ENCODE data around the gene NEK4. TPM values are rescaled to one million over a fixed set of nuclear protein-coding genes. Genes with fewer than 3 reads are reported as not detected.

The NEK4 gene
- total and polyA plus RNA-seq, 2 donors (not counting 1 experiment from before 2014, with no cell fraction given): 9.0 to 33.8 TPM

- 80% methylated on average over 2 of the region's 3 CpGs for WGBS (ENCODE audit: insufficient coverage)
- Histone ChIP-seq H3K4me1 (ENCODE audit: control insufficient read depth in 2 of 2, insufficient read depth in 2 of 2, low read length in 2 of 2) (peaks cover 14 to 16% of the 10 kb centered on the region in 2 donors), H3K36me3 (replicated peaks in 1 of 2; ENCODE audit: control extremely low read depth in 1 of 2, control insufficient read depth in 1 of 2, extremely low read depth in 1 of 2, insufficient read depth in 2 of 2, low read length in 1 of 2) (peaks cover 2 to 36% of the 10 kb centered on the region in 2 experiments), H4K20me1 (ENCODE audit: control insufficient read depth, insufficient read depth, low read length, poor library complexity, severe bottlenecking) (peaks cover 15% of the 10 kb centered on the region), H3K79me2 (ENCODE audit: control insufficient read depth, insufficient read depth, low read length) (peaks cover 86% of the 10 kb centered on the region), H3K27ac (ENCODE audit: low read length in 2 of 2) (peak overlapping the region in 1 of 2 donors; percentile 68), H3K9ac (ENCODE audit: low read length) (no peak overlapping the region), H2AFZ (ENCODE audit: insufficient read depth, low read depth, low read length, poor library complexity, severe bottlenecking) (no peak overlapping the region), H3K4me3 (ENCODE audit: control extremely low read depth in 1 of 5, extremely low read depth in 1 of 5, insufficient read depth in 1 of 5, low read depth in 2 of 5, low read length in 4 of 5) (no peak overlapping the region), H3K4me2 (replicated peaks; ENCODE audit: low read depth, low read length, poor library complexity, severe bottlenecking) (no peak overlapping the region), H3K9me3 (ENCODE audit: control extremely low read depth in 1 of 3, control insufficient read depth in 2 of 3, insufficient read depth in 1 of 3, low read length in 2 of 3) (no peaks in the 10 kb centered on the region), H3K27me3 (replicated peaks in 1 of 4; ENCODE audit: control extremely low read depth in 1 of 4, control insufficient read depth in 3 of 4, insufficient read depth in 4 of 4, low read length in 3 of 4) (no peaks in the 10 kb centered on the region)
- TF ChIP-seq, protein P1, sequence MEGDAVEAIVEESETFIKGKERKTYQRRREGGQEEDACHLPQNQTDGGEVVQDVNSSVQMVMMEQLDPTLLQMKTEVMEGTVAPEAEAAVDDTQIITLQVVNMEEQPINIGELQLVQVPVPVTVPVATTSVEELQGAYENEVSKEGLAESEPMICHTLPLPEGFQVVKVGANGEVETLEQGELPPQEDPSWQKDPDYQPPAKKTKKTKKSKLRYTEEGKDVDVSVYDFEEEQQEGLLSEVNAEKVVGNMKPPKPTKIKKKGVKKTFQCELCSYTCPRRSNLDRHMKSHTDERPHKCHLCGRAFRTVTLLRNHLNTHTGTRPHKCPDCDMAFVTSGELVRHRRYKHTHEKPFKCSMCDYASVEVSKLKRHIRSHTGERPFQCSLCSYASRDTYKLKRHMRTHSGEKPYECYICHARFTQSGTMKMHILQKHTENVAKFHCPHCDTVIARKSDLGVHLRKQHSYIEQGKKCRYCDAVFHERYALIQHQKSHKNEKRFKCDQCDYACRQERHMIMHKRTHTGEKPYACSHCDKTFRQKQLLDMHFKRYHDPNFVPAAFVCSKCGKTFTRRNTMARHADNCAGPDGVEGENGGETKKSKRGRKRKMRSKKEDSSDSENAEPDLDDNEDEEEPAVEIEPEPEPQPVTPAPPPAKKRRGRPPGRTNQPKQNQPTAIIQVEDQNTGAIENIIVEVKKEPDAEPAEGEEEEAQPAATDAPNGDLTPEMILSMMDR (IDR thresholded peaks at IDR 0.05): no peak
- TF ChIP-seq EZH2 (IDR thresholded peaks at IDR 0.05; ENCODE audit: borderline replicate concordance, insufficient read depth, low read depth, low read length, poor library complexity, severe bottlenecking): no peak
- CTCF ChIA-PET: no interaction called here
- no peak overlapping the region for H3K4me3 Mint-ChIP-seq
- H3K9me3 Mint-ChIP-seq (ENCODE audit: insufficient read depth): no peaks in the 10 kb centered on the region
- intact Hi-C loops (cut with micrococcal nuclease): no loop called here
- no peak overlapping the region for H3K27ac Mint-ChIP-seq
- POLR2A ChIA-PET: no interaction called here
- ATAC-seq (ENCODE audit: low read depth) (no peak), DNase-seq (no peak)
- peaks cover 33% of the 10 kb centered on the region for H3K4me1 Mint-ChIP-seq
- no peaks in the 10 kb centered on the region for H3K27me3 Mint-ChIP-seq
Observed at GRCh38 chr3:52681596-52681995, 89.1 kb downstream of the NEK4 start.

GRCh38 chr3:52679811-52680210 is 90.9 kb downstream of the NEK4 start:
- Histone ChIP-seq H3K27ac (ENCODE audit: low read length in 2 of 2) (no peak overlapping the region), H2AFZ (ENCODE audit: insufficient read depth, low read depth, low read length, poor library complexity, severe bottlenecking) (no peak overlapping the region), H3K4me1 (ENCODE audit: control insufficient read depth in 2 of 2, insufficient read depth in 2 of 2, low read length in 2 of 2) (peaks cover 7% of the 10 kb centered on the region in 2 donors), H3K36me3 (replicated peaks in 1 of 2; ENCODE audit: control extremely low read depth in 1 of 2, control insufficient read depth in 1 of 2, extremely low read depth in 1 of 2, insufficient read depth in 2 of 2, low read length in 1 of 2) (peaks cover 4 to 51% of the 10 kb centered on the region in 2 experiments), H3K9me3 (ENCODE audit: control extremely low read depth in 1 of 3, control insufficient read depth in 2 of 3, insufficient read depth in 1 of 3, low read length in 2 of 3) (no peaks in the 10 kb centered on the region), H3K4me2 (replicated peaks; ENCODE audit: low read depth, low read length, poor library complexity, severe bottlenecking) (no peak overlapping the region), H3K9ac (ENCODE audit: low read length) (no peak overlapping the region), H4K20me1 (ENCODE audit: control insufficient read depth, insufficient read depth, low read length, poor library complexity, severe bottlenecking) (peaks cover 17% of the 10 kb centered on the region), H3K27me3 (replicated peaks in 1 of 4; ENCODE audit: control extremely low read depth in 1 of 4, control insufficient read depth in 3 of 4, insufficient read depth in 4 of 4, low read length in 3 of 4) (no peaks in the 10 kb centered on the region), H3K79me2 (ENCODE audit: control insufficient read depth, insufficient read depth, low read length) (peaks cover 88% of the 10 kb centered on the region), H3K4me3 (ENCODE audit: control extremely low read depth in 1 of 5, extremely low read depth in 1 of 5, insufficient read depth in 1 of 5, low read depth in 2 of 5, low read length in 4 of 5) (no peak overlapping the region)
- Mint-ChIP-seq H3K4me3 (no peak overlapping the region), H3K4me1 (peaks cover 21% of the 10 kb centered on the region), H3K9me3 (ENCODE audit: insufficient read depth) (no peaks in the 10 kb centered on the region), H3K27me3 (no peaks in the 10 kb centered on the region), H3K27ac (peak overlapping the region; percentile 3)
- TF ChIP-seq, protein P1 (IDR thresholded peaks at IDR 0.05): no peak
- no peak for TF ChIP-seq EZH2 (IDR thresholded peaks at IDR 0.05; ENCODE audit: borderline replicate concordance, insufficient read depth, low read depth, low read length, poor library complexity, severe bottlenecking)
- ChIA-PET CTCF (interaction anchor here (0.9 kb wide), 1 partner anchor 208 kb away, joined by 3 read pairs; no protein-coding TSS in a partner anchor), POLR2A (no interaction called here)
- no CpG with 5 or more reads among the region's 1 CpG for WGBS (ENCODE audit: insufficient coverage)
- DNase-seq: no peak
- intact Hi-C loops (cut with micrococcal nuclease): no loop called here
- no peak for ATAC-seq (ENCODE audit: low read depth)

All from B cell (primary cell).